ENCODE measurements around the gene COBL. TPM values are rescaled to one million over a fixed set of nuclear protein-coding genes. Genes with fewer than 3 reads are reported as not detected.
"Not testable (repeated sequence)": the region's sequence is repeated elsewhere in the genome, so short reads cannot be mapped to it uniquely, and the experiment has no call there.

Gene COBL
- total and polyA plus RNA-seq, 2 experiments from 2014 or later, result 0.07 to 0.69 TPM

DNA sequence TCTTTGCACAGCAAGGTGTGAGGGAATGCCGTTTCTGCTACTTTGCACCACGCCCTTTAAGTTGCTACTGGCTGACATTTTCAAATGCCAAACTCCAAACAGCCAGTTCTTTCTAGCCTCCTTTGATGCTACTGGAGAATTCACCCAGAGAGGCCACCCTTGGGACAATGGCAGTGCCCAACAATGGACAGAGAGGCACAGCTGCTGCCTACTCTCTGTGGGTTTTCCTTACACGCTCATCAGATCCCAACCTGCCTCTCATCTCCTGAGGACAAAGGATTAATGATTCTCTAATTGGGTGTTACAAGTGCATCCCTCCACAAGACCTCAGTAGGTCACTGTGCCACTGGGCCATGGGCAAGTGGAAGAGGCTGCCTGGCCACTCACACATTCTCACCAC, 105.8 kb downstream of the COBL start:
- no peak for DNase-seq (ENCODE audit: low read depth in 1 of 2, low spot score in 1 of 2)
- no peaks in the 10 kb centered on the region for H3K36me3 ChIP-seq
- no peak overlapping the region for H3K27ac ChIP-seq
- TF ChIP-seq, protein P1, sequence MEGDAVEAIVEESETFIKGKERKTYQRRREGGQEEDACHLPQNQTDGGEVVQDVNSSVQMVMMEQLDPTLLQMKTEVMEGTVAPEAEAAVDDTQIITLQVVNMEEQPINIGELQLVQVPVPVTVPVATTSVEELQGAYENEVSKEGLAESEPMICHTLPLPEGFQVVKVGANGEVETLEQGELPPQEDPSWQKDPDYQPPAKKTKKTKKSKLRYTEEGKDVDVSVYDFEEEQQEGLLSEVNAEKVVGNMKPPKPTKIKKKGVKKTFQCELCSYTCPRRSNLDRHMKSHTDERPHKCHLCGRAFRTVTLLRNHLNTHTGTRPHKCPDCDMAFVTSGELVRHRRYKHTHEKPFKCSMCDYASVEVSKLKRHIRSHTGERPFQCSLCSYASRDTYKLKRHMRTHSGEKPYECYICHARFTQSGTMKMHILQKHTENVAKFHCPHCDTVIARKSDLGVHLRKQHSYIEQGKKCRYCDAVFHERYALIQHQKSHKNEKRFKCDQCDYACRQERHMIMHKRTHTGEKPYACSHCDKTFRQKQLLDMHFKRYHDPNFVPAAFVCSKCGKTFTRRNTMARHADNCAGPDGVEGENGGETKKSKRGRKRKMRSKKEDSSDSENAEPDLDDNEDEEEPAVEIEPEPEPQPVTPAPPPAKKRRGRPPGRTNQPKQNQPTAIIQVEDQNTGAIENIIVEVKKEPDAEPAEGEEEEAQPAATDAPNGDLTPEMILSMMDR (IDR thresholded peaks at IDR 0.05; ENCODE audit: low read depth, low read length), result no peak
- no peak overlapping the region for H3K4me3 ChIP-seq
- H3K4me1 ChIP-seq (ENCODE audit: low read depth), result no peaks in the 10 kb centered on the region
- no peaks in the 10 kb centered on the region for H3K9me3 ChIP-seq (ENCODE audit: low read depth)
- H3K27me3 ChIP-seq, result no peaks in the 10 kb centered on the region

DNA sequence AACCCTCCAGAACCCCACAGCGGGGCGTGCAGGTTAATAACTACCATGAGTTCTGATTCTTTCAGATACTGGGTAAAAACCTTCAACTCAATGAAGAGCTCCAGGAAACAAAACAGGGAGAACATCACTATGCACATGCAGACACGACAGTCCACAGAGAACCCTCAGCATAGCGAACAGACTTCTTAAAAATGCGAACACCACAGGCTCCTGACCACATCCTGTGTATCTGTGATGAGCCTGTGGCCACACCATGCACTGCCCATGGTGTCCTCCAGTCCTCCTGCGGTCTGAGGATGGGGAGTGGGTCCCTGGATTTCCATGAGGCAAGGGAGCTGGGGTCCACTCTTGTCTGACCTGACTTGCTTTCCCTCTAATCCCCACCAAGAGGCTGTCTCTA, 107.2 kb downstream of the COBL start:
- H3K4me3 ChIP-seq, result no peak overlapping the region
- no peaks in the 10 kb centered on the region for H3K4me1 ChIP-seq (ENCODE audit: low read depth)
- no peaks in the 10 kb centered on the region for H3K36me3 ChIP-seq
- no peak for DNase-seq (ENCODE audit: low read depth in 1 of 2, low spot score in 1 of 2)
- H3K27me3 ChIP-seq, result no peaks in the 10 kb centered on the region
- TF ChIP-seq, protein P1 (IDR thresholded peaks at IDR 0.05; ENCODE audit: low read depth, low read length), result no peak
- H3K9me3 ChIP-seq (ENCODE audit: low read depth), result no peaks in the 10 kb centered on the region
- no peak overlapping the region for H3K27ac ChIP-seq

DNA sequence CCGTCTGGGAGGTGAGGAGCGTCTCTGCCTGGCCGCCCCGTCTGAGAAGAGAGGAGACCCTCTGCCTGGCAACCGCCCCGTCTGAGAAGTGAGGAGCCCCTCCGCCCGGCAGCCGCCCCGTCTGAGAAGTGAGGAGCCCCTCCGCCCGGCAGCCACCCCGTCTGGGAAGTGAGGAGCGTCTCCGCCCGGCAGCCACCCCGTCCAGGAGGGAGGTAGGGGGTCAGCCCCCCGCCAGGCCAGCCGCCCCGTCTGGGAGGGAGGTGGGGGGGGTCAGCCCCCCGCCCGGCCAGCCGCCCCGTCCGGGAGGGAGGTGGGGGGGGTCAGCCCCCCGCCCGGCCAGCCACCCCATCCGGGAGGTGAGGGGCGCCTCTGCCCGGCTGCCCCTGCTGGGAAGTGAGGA, 108.5 kb downstream of the COBL start:
- not testable (repeated sequence) for H3K36me3 ChIP-seq; H3K4me1 ChIP-seq (ENCODE audit: low read depth); H3K9me3 ChIP-seq (ENCODE audit: low read depth); DNase-seq (ENCODE audit: low read depth in 1 of 2, low spot score in 1 of 2); H3K4me3 ChIP-seq; H3K27me3 ChIP-seq; H3K27ac ChIP-seq

DNA sequence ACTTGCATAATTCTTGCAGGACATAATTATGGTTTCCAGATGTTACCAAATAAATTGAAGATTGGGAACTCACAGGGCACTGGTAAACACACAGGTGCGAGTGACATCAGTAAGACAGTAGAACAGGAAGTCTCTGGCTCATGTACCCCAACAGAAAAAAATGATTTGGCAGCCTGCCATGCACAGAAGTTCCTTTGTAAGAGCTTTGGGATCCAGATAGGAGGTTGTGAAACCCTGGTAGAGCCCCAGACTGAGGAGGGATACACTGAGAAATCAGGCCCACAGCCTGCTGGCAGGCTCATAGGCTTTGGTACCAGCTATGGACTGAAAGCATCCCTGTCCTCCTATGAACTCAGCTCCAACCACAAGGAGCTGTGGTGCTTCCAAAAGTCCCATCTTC, 118.0 kb downstream of the COBL start:
- TF ChIP-seq, protein P1 (IDR thresholded peaks at IDR 0.05; ENCODE audit: low read depth, low read length), result no peak
- H3K27ac ChIP-seq, result no peak overlapping the region

DNA sequence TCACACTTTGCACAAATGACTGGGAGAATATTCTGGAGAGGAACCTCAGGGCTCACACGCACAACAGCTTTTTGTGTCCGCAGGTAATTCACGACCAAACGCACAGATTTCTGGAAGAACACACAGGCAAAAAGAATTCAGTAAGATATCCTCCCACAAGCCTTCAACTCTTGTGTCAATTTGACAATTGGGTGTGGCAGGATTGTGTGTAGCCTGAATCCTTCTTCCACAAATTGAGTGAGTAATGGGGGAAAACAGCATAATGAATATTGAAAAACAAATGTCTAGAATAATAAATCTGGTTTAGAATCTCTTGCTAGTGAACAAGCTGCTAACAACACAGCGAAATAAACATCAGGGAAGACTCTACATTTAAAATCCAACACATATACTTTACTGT, 125.6 kb downstream of the COBL start:
- peaks cover 10% of the 10 kb centered on the region for H3K4me1 ChIP-seq (ENCODE audit: low read depth)
- H3K9me3 ChIP-seq (ENCODE audit: low read depth), result no peaks in the 10 kb centered on the region
- TF ChIP-seq, protein P1 (IDR thresholded peaks at IDR 0.05; ENCODE audit: low read depth, low read length), result no peak
- no peaks in the 10 kb centered on the region for H3K27me3 ChIP-seq
- H3K27ac ChIP-seq, result no peak overlapping the region
- DNase-seq (ENCODE audit: low read depth in 1 of 2, low spot score in 1 of 2), result no peak
- no peaks in the 10 kb centered on the region for H3K36me3 ChIP-seq
- H3K4me3 ChIP-seq, result no peak overlapping the region

More for the DNA sequence above, 118.0 kb downstream of the COBL start:
- DNase-seq (ENCODE audit: low read depth in 1 of 2, low spot score in 1 of 2), result no peak
- Histone ChIP-seq H3K9me3 (ENCODE audit: low read depth) (no peaks in the 10 kb centered on the region), H3K4me1 (ENCODE audit: low read depth) (no peaks in the 10 kb centered on the region), H3K36me3 (no peaks in the 10 kb centered on the region), H3K27me3 (no peaks in the 10 kb centered on the region), H3K4me3 (no peak overlapping the region)

DNA sequence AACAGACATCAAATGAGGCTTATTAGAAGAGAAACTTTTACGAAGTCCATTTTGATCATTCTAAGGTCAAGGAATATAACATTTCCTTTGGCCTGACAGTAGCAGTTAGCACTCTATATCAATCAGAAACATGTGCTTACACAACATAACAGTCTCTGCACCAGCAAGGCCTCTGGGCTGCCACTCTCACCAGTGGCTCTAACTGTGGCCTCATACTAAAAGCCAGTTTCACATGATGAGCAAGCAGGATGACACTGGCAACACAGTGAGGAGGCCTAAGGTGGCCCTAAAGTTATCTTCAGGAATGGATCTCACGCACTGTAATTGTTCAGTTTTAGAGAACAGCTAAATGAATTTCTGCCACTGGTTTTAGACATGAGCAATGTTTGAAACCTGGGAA, 126.8 kb downstream of the COBL start:
- H3K4me1 ChIP-seq (ENCODE audit: low read depth), result peaks cover 10% of the 10 kb centered on the region
- H3K4me3 ChIP-seq, result no peak overlapping the region
- H3K27ac ChIP-seq, result no peak overlapping the region
- H3K36me3 ChIP-seq, result no peaks in the 10 kb centered on the region
- no peak for DNase-seq (ENCODE audit: low read depth in 1 of 2, low spot score in 1 of 2)
- H3K27me3 ChIP-seq, result no peaks in the 10 kb centered on the region
- no peaks in the 10 kb centered on the region for H3K9me3 ChIP-seq (ENCODE audit: low read depth)
- TF ChIP-seq, protein P1 (IDR thresholded peaks at IDR 0.05; ENCODE audit: low read depth, low read length), result no peak
